ENCODE data around the gene FFAR4. TPM values are rescaled to one million over a fixed set of nuclear protein-coding genes. Genes with fewer than 3 reads are reported as not detected.

Gene FFAR4
- total RNA-seq, 2 donors from 2014 or later, result 0.31 TPM; not detected in 1

DNA sequence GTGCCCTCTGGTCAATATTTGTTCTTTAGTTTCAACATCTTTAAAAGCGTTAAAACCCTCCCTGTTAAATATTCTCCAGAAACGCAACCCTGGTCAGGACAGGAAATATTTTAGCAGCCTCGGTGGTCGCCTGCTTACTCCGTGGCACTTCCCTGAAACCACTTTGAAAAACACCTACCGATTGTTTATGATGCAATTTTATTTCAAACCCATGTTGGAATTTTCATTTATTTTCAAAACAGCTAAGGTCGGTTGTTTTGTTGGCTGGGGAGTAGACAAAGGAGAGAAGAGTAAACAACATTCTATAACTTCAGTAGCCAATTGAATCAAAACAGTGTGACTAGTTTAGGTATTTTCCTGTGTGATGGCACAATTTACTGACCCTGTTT lies 35.3 kb downstream of the FFAR4 start:
- H3K27me3 ChIP-seq, result peaks cover 0 to 8% of the 10 kb centered on the region in 2 donors
- TF ChIP-seq, protein P1, sequence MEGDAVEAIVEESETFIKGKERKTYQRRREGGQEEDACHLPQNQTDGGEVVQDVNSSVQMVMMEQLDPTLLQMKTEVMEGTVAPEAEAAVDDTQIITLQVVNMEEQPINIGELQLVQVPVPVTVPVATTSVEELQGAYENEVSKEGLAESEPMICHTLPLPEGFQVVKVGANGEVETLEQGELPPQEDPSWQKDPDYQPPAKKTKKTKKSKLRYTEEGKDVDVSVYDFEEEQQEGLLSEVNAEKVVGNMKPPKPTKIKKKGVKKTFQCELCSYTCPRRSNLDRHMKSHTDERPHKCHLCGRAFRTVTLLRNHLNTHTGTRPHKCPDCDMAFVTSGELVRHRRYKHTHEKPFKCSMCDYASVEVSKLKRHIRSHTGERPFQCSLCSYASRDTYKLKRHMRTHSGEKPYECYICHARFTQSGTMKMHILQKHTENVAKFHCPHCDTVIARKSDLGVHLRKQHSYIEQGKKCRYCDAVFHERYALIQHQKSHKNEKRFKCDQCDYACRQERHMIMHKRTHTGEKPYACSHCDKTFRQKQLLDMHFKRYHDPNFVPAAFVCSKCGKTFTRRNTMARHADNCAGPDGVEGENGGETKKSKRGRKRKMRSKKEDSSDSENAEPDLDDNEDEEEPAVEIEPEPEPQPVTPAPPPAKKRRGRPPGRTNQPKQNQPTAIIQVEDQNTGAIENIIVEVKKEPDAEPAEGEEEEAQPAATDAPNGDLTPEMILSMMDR (IDR thresholded peaks at IDR 0.05), result no peak
- peaks cover 0 to 18% of the 10 kb centered on the region in 2 donors for H3K4me1 ChIP-seq
- H3K9me3 ChIP-seq, result peaks cover 0 to under 1% of the 10 kb centered on the region in 2 donors
- no peak overlapping the region for H3K27ac ChIP-seq
- H3K4me3 ChIP-seq, result no peak overlapping the region
- H3K36me3 ChIP-seq, result no peaks in the 10 kb centered on the region
- no peak for DNase-seq (ENCODE audit: low spot score)

DNA sequence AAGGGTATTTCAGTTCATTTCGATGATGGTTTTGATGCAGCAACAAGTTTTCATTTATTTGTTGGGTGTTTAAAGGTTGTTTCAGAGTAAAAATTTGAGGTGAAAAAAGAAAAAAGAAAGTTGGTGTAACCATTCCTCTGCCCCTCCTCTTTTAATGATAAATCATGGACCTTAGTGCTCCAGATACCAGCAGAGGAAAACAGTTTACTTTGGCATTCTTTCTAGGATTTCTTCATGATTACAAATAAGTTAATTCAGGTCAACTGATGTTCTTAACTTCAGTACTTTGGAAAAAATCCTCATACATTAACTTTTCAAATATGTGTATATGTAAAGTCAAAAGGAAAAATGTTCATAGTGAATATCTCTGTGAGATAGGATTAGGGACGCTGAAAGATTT lies 36.6 kb downstream of the FFAR4 start:
- TF ChIP-seq, protein P1 (IDR thresholded peaks at IDR 0.05), result no peak
- Histone ChIP-seq H3K9me3 (peaks cover 0 to 13% of the 10 kb centered on the region in 2 donors), H3K27ac (no peak overlapping the region), H3K4me3 (no peak overlapping the region), H3K4me1 (peaks cover 0 to 18% of the 10 kb centered on the region in 2 donors), H3K36me3 (no peaks in the 10 kb centered on the region), H3K27me3 (peaks cover 0 to 8% of the 10 kb centered on the region in 2 donors)
- DNase-seq (ENCODE audit: low spot score), result no peak

DNA sequence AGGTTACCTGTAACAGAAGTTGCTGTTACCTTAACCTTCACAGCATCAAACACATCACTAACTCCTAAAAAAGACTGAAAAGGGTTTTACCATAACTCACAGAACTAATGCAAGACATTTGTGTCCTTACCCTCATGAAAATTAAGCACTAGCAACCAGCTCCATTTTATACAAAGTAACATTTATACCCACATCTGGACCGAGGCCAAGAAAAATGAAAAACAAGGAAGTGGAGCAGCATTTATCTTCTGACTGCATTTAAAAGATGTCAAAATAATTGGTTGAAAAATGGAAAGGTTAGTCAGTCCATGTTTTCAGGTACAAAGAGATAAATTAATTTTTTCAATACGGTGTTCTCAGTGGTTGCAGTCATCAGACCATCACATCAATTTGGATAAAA lies 37.7 kb downstream of the FFAR4 start:
- H3K36me3 ChIP-seq, result no peaks in the 10 kb centered on the region
- no peak overlapping the region for H3K27ac ChIP-seq
- peaks cover 0 to 8% of the 10 kb centered on the region in 2 donors for H3K27me3 ChIP-seq
- H3K4me1 ChIP-seq, result peaks cover 0 to 18% of the 10 kb centered on the region in 2 donors
- H3K9me3 ChIP-seq, result peaks cover 0 to 13% of the 10 kb centered on the region in 2 donors
- no peak overlapping the region for H3K4me3 ChIP-seq
- DNase-seq (ENCODE audit: low spot score), result no peak
- TF ChIP-seq, protein P1 (IDR thresholded peaks at IDR 0.05), result no peak

DNA sequence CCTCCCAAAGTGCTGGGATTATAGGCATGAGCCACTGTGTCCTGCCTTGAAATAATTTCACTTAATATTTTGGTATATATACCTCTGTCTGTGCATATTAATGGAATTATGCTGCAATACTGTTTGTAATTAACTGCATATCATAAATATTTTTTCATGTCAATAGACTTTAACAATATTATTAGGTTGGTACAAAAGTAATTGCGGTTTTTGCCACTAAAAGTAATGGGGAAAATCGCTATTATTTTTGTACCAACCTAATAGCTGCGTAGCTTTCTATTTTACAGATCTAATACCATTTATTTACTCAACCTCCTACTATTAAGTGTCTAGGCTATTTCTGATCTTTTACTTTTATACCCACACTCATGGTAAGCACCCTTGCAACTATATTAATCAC lies 42.0 kb downstream of the FFAR4 start:
- peaks cover 0 to 13% of the 10 kb centered on the region in 2 donors for H3K9me3 ChIP-seq
- TF ChIP-seq, protein P1 (IDR thresholded peaks at IDR 0.05), result no peak
- DNase-seq (ENCODE audit: low spot score), result no peak
- no peaks in the 10 kb centered on the region for H3K4me1 ChIP-seq
- H3K27ac ChIP-seq, result no peak overlapping the region
- H3K36me3 ChIP-seq, result no peaks in the 10 kb centered on the region
- no peaks in the 10 kb centered on the region for H3K27me3 ChIP-seq
- H3K4me3 ChIP-seq, result no peak overlapping the region

DNA sequence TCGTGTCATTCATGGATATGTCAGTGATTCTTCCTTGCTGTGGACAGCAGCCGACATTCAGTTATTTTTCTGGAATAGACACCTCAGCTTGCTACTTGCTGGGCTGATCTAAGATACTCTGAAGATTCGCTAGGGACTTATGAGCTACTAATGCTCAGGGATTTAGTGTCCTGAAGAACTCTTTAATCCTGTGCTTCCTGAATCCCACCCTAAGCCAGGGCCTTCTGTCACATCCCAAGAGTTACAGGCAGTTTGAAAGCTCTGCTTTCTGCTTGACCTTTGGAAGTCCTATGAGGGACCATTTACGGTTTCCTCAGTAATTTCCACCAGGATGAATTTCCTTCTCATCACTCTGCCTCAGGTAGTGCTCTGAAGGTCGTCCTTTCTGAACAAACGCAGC lies 45.8 kb downstream of the FFAR4 start, which contains the start of gene PDE6C:
TSS of gene PDE6C (plus strand) at position 227 of the 400 bp plus-strand sequence. CDS start 189 bp downstream, outside the sequence.
- no peak within 1 kb of the TSS for H3K27ac ChIP-seq
- no peaks in the 10 kb centered on the region for H3K36me3 ChIP-seq
- no peak within 1 kb of the TSS for H3K4me3 ChIP-seq
- H3K27me3 ChIP-seq, result no peaks in the 10 kb centered on the region
- DNase-seq (ENCODE audit: low spot score), result no peak
- H3K4me1 ChIP-seq, result no peaks in the 10 kb centered on the region
- TF ChIP-seq, protein P1 (IDR thresholded peaks at IDR 0.05), result no peak
- H3K9me3 ChIP-seq, result peaks cover 0 to 7% of the 10 kb centered on the region in 2 donors

DNA sequence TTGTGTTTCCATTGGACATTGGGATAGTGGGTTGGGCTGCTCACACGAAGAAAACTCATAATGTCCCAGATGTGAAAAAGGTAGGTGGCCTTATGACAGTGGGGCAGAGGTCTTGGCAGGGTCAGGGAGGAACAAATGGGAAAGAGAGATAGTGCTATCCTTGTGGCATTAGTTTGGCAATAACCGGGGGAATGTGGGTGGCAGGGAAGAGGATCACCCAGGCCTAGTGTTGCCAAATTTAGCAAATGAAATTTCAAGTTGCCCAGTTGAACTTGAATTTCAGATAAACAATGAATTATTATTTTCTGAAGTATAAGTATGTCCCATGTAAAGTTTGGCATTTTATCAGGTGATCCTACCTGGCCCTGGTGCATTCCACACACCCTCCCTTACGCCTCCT lies 46.7 kb downstream of the FFAR4 start:
- no peaks in the 10 kb centered on the region for H3K27me3 ChIP-seq
- H3K4me3 ChIP-seq, result no peak overlapping the region
- TF ChIP-seq, protein P1 (IDR thresholded peaks at IDR 0.05), result no peak
- no peaks in the 10 kb centered on the region for H3K9me3 ChIP-seq
- DNase-seq (ENCODE audit: low spot score), result no peak
- no peaks in the 10 kb centered on the region for H3K36me3 ChIP-seq
- H3K27ac ChIP-seq, result no peak overlapping the region
- no peaks in the 10 kb centered on the region for H3K4me1 ChIP-seq

Data from right atrium auricular region (tissue), 2 donors.